GM12878 (cell line): ENCODE data around the gene SELENOP. TPM values are rescaled to one million over a fixed set of nuclear protein-coding genes. Genes with fewer than 3 reads are reported as not detected.

Experiments used
- ATAC-seq: fragments of 200-7000 bp; cut with Tn5 transposase; 3 replicates; pipeline ENCODE4 v1.9.1; 2020; ENCODE audit warnings: mild to moderate bottlenecking, moderate library complexity
- BruUV-seq: library from RNA; stranded (reverse); fragments of 400-500 nt; replicated peaks from 2 replicates; lab custom pipeline; 2021; lab: Mats Ljungman, UMichigan
- CTCF ChIA-PET: fragments of 300-600 bp; sonication (Branson Sonifier 250); formaldehyde crosslinking; extraction: SDS; loops from one replicate; lab custom pipeline; 2021; ENCODE audit warnings: inconsistent platforms; lab: Yijun Ruan, JAX
- POLR2A ChIA-PET: fragments of 350-600 bp; formaldehyde crosslinking; extraction: SDS; loops from one replicate; lab custom pipeline; 2021; ENCODE audit warnings: inconsistent platforms; lab: Charles Lee
- RAD21 ChIA-PET: fragments of 300-600 bp; sonication (Branson Sonifier 250); formaldehyde crosslinking; loops from one replicate; lab custom pipeline; 2023; ENCODE audit warnings: antibody characterized with exemption; ENCODE audit not compliant: unreplicated experiment; lab: Charles Lee
- SMC1A ChIA-PET: fragments of 300-600 bp; sonication (Branson Sonifier 250); formaldehyde crosslinking; loops from one replicate; lab custom pipeline; 2023; ENCODE audit not compliant: unreplicated experiment, uncharacterized antibody; lab: Charles Lee
- DNase-seq: peaks from one replicate; pipeline ENCODE4 v3.0.0-alpha.2; 2011; ENCODE audit warnings: low read depth, low spot score
- FAIRE-seq: peaks from 3 replicates; lab custom pipeline; 2011; peaks lifted over from hg19 to GRCh38; lab: Jason Lieb, UNC
- H2AFZ ChIP-seq: 2 replicates; pipeline ENCODE4 v1.6.0; 2011; ENCODE audit warnings: low read depth, low read length, control low read depth; ENCODE audit not compliant: control insufficient read depth
- H3K27ac ChIP-seq: 2 replicates; pipeline ENCODE4 v1.5.1; 2011; ENCODE audit warnings: control low read depth; ENCODE audit not compliant: control insufficient read depth, insufficient read depth
- H3K27me3 ChIP-seq, 2 experiments: replicated peaks in 1 of 2; 2 replicates each; pipeline versions ENCODE4 v1.6.0 to v1.6.1; 2011; ENCODE audit warnings: low read length in 1 of 2; ENCODE audit not compliant: control insufficient read depth in 2 of 2, insufficient read depth in 2 of 2
- H3K36me3 ChIP-seq, 2 experiments: 2 replicates each; pipeline ENCODE4 v1.5.1; 2011; ENCODE audit warnings: low read length in 1 of 2; ENCODE audit not compliant: control insufficient read depth in 2 of 2, insufficient read depth in 2 of 2
- H3K4me1 ChIP-seq: 2 replicates; pipeline ENCODE4 v1.6.1; 2011; ENCODE audit warnings: mild to moderate bottlenecking, low read length, moderate library complexity, mixed read lengths; ENCODE audit not compliant: control insufficient read depth, insufficient read depth
- H3K4me2 ChIP-seq: 2 replicates; pipeline ENCODE4 v1.6.0; 2011; ENCODE audit warnings: control low read depth; ENCODE audit not compliant: control insufficient read depth, insufficient read depth
- H3K4me3 ChIP-seq: fragments of 200-600 bp; sonication (generic); 2 replicates; pipeline ENCODE4 v1.5.1; 2016
- H3K79me2 ChIP-seq: 2 replicates; pipeline ENCODE4 v1.6.0; 2011; ENCODE audit warnings: low read length; ENCODE audit not compliant: control insufficient read depth, insufficient read depth
- H3K9ac ChIP-seq: 2 replicates; pipeline ENCODE4 v1.8.0; 2011; ENCODE audit warnings: low read length, control low read depth, mixed read lengths; ENCODE audit not compliant: control insufficient read depth, insufficient read depth
- H3K9me3 ChIP-seq: replicated peaks from 3 replicates; pipeline ENCODE4 v1.5.1; 2011; ENCODE audit warnings: mild to moderate bottlenecking, low read length; ENCODE audit not compliant: control insufficient read depth, insufficient read depth
- H4K20me1 ChIP-seq: 2 replicates; pipeline ENCODE4 v1.6.0; 2011; ENCODE audit not compliant: control insufficient read depth, insufficient read depth
- ASH2L ChIP-seq: fragments of 300-600, 200-600 bp; sonication (generic); IDR thresholded peaks from 2 replicates; pipeline ENCODE4 v1.6.1; 2017; ENCODE audit warnings: low read depth, mild to moderate bottlenecking, borderline replicate concordance
- GABPA ChIP-seq: IDR thresholded peaks from 2 replicates; pipeline ENCODE4 v1.6.1; 2014; ENCODE audit warnings: antibody characterized with exemption, low read depth, mild to moderate bottlenecking, inconsistent platforms
- NBN ChIP-seq: fragments of 450-650 bp; IDR thresholded peaks from 2 replicates; pipeline ENCODE4 v1.6.1; 2016
- PAX5 ChIP-seq: IDR thresholded peaks from 2 replicates; pipeline ENCODE4 v1.6.1; 2011; ENCODE audit warnings: low read depth, low read length, borderline replicate concordance
- RCOR1 ChIP-seq: conservative IDR thresholded peaks from 2 replicates; pipeline ENCODE4 v1.6.1; 2012; ENCODE audit warnings: low read depth, low read length, improper control_type of control experiment
- SMARCA5 ChIP-seq: fragments of 450-650 bp; IDR thresholded peaks from 2 replicates; pipeline ENCODE4 v1.6.1; 2017; ENCODE audit warnings: mild to moderate bottlenecking
- SRF ChIP-seq, 2 experiments: IDR thresholded peaks; 2 replicates each; pipeline ENCODE4 v1.6.1; 2011; ENCODE audit warnings: low read depth in 2 of 2, low read length in 2 of 2, mild to moderate bottlenecking in 1 of 2, moderate library complexity in 1 of 2
- TCF3 ChIP-seq: IDR thresholded peaks from 2 replicates; pipeline ENCODE4 v1.6.1; 2012; ENCODE audit warnings: low read depth, mild to moderate bottlenecking, low read length, borderline replicate concordance; ENCODE audit not compliant: insufficient read depth
- ZNF274 ChIP-seq: IDR thresholded peaks from one replicate; pipeline ENCODE4 v1.8.0; 2011; ENCODE audit not compliant: insufficient read length, insufficient read depth
- WGBS: methylation state at CpG from one replicate; pipeline ENCODE4 v1.1.6; 2016; ENCODE audit warnings: low lambda C conversion rate; ENCODE audit not compliant: insufficient replicate concordance, insufficient coverage; ENCODE audit errors: missing lambda C conversion rate; 5-methylcytosine and 5-hydroxymethylcytosine counted together
- in situ Hi-C: fragments of 300-500 bp; cut with MboI; formaldehyde crosslinking; loops from 9 replicates; pipeline ENCODE4 v1.14.3; 2018; ENCODE audit warnings: mixed read lengths
- intact Hi-C: fragments of 100-400 bp; cut with micrococcal nuclease; formaldehyde crosslinking; loops from one replicate; pipeline ENCODE4 v1.14.2; 2022; ENCODE audit not compliant: unreplicated experiment
- polyA plus RNA-seq, 11 experiments: library from polyadenylated mRNA; depleted of rRNA in 4 of 11; unstranded in 6 of 11; stranded (reverse) in 5 of 11; fragments of >200 nt; fragmentation: Nextera tagmentation in 4 of 11; fragmentation: Illumina TruSeq in 1 of 11; extraction: Ambion mirVana in 4 of 11; extraction: Trizol in 1 of 11; gene quantifications; 1 replicate in 1 of 11; 2 replicates in 10 of 11; pipeline versions ENCODE4 v1.2.1 to v1.2.3, GENCODE V29; 2011 to 2016; ENCODE audit warnings: inconsistent platforms in 2 of 11, missing spikeins in 2 of 11, low read depth in 1 of 11
- total RNA-seq, 4 experiments: library from RNA; depleted of rRNA in 3 of 4; stranded (reverse); fragments of >200 nt in 3 of 4; fragmentation: Illumina TruSeq in 1 of 4; extraction: Trizol in 1 of 4; gene quantifications; 2 replicates each; pipeline versions ENCODE4 v1.2.1 to v1.2.3, GENCODE V29; 2013 to 2021
- TF ChIP-seq, protein P1 (sequence below): fragments of 450-650 bp; IDR thresholded peaks from 2 replicates; pipeline ENCODE4 v1.6.1; 2018; ENCODE audit warnings: borderline replicate concordance, mild to moderate bottlenecking; ENCODE audit not compliant: partially characterized antibody
- TF ChIP-seq, protein P2 (sequence below): fragments of 450-650 bp; IDR thresholded peaks from 2 replicates; pipeline ENCODE4 v1.6.1; 2016; ENCODE audit warnings: mild to moderate bottlenecking, moderate library complexity, borderline replicate concordance
- TF ChIP-seq, protein P3 (sequence below): fragments of 450-650 bp; IDR thresholded peaks from 2 replicates; pipeline ENCODE4 v1.6.1; 2018; ENCODE audit warnings: mild to moderate bottlenecking, low read depth, moderate library complexity; ENCODE audit not compliant: partially characterized antibody

The SELENOP gene
- total and polyA plus RNA-seq, 10 of the 15 experiments (the other 5 are each of a cell fraction or from before 2014, with no cell fraction given): 0.08 to 5.1 (median 0.88) TPM; not detected in 3

DNA sequence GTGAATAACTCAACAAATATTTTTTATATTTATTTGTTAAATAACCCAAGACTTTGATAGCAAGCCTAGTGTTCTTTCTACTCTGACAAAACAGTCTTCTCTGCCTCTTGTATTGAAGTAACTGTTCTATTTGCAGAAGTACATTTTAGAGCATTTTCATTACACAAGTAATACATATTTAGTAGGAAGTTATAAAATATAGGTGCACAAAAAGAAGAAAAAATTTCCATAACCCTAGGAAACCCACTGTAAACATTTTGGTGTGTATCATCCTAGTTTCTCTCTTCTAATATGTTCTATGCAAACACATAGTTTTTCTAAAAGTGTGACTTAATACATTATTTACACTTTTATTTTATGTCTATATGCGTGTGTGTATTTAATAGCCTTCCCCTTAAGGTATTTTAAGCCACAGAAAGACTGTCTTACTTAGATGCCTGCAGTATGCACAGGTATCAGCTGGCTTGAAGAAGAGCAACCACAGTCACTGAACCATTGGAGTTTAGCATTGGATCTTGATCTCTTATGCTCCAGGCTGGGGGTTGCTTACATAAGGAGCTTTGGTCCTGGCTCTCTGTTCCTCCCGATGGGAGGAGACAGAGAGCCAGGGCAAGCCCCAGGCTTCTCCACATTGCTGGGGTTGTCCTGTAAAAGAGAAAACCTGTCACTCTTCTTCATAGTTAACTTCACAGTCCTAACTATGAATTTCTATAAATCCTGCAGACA, 3.8 kb downstream of the SELENOP start (continued):
- no peak for TF ChIP-seq SRF (IDR thresholded peaks at IDR 0.05; ENCODE audit: low read depth in 2 of 2, low read length in 2 of 2)

DNA sequence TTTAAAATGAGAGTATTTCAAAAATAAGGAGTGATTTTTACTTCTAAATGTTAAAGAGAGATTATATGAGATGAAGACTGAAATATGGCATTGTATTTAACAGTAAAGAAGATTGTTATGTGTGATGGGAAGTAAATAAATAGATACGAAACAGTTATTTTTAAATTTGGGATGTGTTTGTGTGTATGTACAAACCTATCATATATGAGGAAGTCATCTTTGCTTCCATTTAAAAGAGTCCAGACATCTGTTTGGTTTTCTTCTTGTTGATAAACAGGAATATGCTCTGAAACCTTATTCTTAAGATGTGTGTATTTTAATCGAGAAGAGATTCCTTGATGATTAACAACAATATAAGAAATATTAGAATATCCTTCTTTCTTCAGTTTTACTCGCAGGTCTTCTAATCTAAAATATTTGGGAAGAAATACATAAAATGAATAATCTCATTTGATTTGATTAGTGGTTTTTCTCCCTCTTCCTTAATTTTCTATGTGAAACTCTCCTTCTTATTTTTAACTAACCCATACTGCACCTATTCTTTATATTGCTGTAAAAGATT, 4.9 kb downstream of the SELENOP start:
- ATAC-seq (no peak), FAIRE-seq (no peak), DNase-seq (no peak)
- no peaks in the 10 kb centered on the region for H3K4me1 ChIP-seq
- ChIA-PET POLR2A (no interaction called here), SMC1A (interaction anchor here (0.9 to 1.6 kb wide), 2 partner anchors 12 to 33 kb away, joined by 3 read pairs; no protein-coding TSS in a partner anchor), CTCF (no interaction called here), RAD21 (interaction anchor here (1.2 kb wide), 1 partner anchor 49 kb away, joined by 3 read pairs; no protein-coding TSS in a partner anchor)
- no peaks in the 10 kb centered on the region for H3K79me2 ChIP-seq
- TF ChIP-seq TCF3 (no peak), ZNF274 (no peak), NBN (no peak), GABPA (no peak), RCOR1 (no peak), SMARCA5 (no peak), ASH2L (no peak), PAX5 (no peak)
- TF ChIP-seq, protein P1, sequence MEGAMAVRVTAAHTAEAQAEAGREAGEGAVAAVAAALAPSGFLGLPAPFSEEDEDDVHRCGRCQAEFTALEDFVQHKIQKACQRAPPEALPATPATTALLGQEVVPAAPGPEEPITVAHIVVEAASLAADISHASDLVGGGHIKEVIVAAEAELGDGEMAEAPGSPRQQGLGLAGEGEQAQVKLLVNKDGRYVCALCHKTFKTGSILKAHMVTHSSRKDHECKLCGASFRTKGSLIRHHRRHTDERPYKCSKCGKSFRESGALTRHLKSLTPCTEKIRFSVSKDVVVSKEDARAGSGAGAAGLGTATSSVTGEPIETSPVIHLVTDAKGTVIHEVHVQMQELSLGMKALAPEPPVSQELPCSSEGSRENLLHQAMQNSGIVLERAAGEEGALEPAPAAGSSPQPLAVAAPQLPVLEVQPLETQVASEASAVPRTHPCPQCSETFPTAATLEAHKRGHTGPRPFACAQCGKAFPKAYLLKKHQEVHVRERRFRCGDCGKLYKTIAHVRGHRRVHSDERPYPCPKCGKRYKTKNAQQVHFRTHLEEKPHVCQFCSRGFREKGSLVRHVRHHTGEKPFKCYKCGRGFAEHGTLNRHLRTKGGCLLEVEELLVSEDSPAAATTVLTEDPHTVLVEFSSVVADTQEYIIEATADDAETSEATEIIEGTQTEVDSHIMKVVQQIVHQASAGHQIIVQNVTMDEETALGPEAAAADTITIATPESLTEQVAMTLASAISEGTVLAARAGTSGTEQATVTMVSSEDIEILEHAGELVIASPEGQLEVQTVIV: no peak
- TF ChIP-seq, protein P2, sequence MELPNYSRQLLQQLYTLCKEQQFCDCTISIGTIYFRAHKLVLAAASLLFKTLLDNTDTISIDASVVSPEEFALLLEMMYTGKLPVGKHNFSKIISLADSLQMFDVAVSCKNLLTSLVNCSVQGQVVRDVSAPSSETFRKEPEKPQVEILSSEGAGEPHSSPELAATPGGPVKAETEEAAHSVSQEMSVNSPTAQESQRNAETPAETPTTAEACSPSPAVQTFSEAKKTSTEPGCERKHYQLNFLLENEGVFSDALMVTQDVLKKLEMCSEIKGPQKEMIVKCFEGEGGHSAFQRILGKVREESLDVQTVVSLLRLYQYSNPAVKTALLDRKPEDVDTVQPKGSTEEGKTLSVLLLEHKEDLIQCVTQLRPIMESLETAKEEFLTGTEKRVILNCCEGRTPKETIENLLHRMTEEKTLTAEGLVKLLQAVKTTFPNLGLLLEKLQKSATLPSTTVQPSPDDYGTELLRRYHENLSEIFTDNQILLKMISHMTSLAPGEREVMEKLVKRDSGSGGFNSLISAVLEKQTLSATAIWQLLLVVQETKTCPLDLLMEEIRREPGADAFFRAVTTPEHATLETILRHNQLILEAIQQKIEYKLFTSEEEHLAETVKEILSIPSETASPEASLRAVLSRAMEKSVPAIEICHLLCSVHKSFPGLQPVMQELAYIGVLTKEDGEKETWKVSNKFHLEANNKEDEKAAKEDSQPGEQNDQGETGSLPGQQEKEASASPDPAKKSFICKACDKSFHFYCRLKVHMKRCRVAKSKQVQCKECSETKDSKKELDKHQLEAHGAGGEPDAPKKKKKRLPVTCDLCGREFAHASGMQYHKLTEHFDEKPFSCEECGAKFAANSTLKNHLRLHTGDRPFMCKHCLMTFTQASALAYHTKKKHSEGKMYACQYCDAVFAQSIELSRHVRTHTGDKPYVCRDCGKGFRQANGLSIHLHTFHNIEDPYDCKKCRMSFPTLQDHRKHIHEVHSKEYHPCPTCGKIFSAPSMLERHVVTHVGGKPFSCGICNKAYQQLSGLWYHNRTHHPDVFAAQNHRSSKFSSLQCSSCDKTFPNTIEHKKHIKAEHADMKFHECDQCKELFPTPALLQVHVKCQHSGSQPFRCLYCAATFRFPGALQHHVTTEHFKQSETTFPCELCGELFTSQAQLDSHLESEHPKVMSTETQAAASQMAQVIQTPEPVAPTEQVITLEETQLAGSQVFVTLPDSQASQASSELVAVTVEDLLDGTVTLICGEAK: no peak
- TF ChIP-seq, protein P3, sequence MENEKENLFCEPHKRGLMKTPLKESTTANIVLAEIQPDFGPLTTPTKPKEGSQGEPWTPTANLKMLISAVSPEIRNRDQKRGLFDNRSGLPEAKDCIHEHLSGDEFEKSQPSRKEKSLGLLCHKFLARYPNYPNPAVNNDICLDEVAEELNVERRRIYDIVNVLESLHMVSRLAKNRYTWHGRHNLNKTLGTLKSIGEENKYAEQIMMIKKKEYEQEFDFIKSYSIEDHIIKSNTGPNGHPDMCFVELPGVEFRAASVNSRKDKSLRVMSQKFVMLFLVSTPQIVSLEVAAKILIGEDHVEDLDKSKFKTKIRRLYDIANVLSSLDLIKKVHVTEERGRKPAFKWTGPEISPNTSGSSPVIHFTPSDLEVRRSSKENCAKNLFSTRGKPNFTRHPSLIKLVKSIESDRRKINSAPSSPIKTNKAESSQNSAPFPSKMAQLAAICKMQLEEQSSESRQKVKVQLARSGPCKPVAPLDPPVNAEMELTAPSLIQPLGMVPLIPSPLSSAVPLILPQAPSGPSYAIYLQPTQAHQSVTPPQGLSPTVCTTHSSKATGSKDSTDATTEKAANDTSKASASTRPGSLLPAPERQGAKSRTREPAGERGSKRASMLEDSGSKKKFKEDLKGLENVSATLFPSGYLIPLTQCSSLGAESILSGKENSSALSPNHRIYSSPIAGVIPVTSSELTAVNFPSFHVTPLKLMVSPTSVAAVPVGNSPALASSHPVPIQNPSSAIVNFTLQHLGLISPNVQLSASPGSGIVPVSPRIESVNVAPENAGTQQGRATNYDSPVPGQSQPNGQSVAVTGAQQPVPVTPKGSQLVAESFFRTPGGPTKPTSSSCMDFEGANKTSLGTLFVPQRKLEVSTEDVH: no peak
- H3K36me3 ChIP-seq: no peaks in the 10 kb centered on the region
- H3K27me3 ChIP-seq: no peaks in the 10 kb centered on the region
- no peak overlapping the region for H3K4me2 ChIP-seq
- 99% methylated on average over 3 of the region's 3 CpGs for WGBS
- BruUV-seq: no TSS peak
- H3K9me3 ChIP-seq: no peaks in the 10 kb centered on the region
- H4K20me1 ChIP-seq: no peaks in the 10 kb centered on the region
- intact Hi-C loops: no loop called here
- no peak overlapping the region for H2AFZ ChIP-seq
- H3K9ac ChIP-seq: no peak overlapping the region
- H3K27ac ChIP-seq: no peak overlapping the region
- in situ Hi-C loops: no loop called here
- H3K4me3 ChIP-seq: no peak overlapping the region
